HG02885 (cell line): ENCODE measurements around the gene MAD1L1.
A peak's percentile ranks its signal among the peaks of the same experiment; 100 is the strongest.

Source experiments
- ATAC-seq: cut with Tn5 transposase; IDR thresholded peaks from one replicate; pipeline ENCODE4 v1.9.1; 2021; ENCODE audit warnings: mild to moderate bottlenecking; ENCODE audit not compliant: unreplicated experiment, poor library complexity

MAD1L1 gene

GRCh38 chr7:2186166-2186565 lies 46.6 kb downstream of the MAD1L1 start:
- no peak for ATAC-seq

GRCh38 chr7:2185715-2186114 lies 47.0 kb downstream of the MAD1L1 start:
- no peak for ATAC-seq

DNA sequence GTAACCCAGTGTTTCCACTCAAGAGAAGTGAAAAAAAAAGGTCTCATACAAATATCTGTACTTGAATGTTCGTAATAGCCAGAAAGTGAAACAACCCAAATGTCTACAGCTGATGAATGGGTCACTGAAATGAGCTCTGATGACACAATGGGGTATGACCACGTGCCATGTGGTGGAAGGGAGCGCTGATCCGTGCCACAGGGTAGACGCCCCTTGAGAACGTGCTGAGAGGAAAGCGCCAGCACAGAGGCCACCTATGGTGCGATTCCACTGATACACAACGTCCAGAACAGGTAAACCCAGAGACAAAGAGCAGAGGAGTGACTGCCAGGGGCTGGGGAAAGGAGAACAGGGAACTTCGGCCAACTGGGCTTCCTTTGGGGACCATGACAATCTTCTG lies 50.3 kb downstream of the MAD1L1 start:
- ATAC-seq: peak; percentile 88

GRCh38 chr7:2181077-2181854 lies 51.5 kb downstream of the MAD1L1 start:
- peak; percentile 70 for ATAC-seq

GRCh38 chr7:2180081-2180480 lies 52.7 kb downstream of the MAD1L1 start:
- ATAC-seq: no peak

DNA sequence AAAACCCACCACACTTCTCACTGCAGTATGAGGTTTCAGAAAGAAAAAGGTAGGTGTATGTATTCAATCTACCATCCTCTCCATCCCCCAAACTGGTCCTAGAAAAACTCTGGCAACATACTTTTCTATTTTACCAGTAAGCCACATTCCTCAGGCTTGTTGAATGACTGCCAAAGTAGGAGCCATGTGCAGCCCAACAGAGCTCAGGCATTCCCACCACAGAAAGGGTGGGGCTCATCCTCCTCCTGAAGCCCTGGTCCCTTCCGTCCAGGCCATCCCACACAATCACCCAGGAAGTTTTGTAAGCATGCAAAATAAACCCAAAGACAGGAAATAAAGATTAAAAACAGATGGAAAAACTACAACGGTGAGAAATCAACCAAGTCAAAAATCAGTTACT lies 57.2 kb downstream of the MAD1L1 start:
- ATAC-seq: no peak

- no peak for ATAC-seq
Measured at GRCh38 chr7:2175091-2175490, 57.7 kb downstream of the MAD1L1 start.

DNA sequence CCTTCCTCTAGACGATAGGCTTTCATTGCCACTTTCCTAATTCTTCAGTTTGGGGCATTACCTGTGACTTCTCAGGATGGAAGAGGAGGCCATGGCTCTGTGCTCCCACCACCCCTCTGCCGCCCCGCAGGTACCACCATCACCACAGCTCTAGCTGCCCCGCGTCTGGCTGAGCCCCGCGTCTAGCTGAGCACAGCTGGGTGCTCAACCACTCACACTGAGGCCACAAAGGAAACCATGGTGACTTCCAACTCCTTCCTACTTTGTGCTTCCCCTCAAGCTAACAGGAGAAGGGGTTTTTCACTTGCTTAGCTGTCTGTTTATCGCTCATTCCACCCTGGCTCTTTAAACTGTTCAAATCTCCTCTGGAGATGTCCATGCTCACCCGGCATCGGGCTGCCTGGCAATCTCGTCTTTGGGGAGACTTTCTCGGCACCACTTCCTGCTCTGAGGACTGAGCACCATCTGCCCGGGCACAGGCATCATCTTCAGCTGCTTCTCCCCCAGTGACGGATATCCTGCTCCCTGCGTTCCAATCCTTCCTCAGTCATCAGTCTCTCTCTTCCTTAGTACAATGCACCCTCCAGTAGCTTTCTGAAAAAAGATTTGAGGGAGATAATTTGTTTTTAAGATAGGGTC lies 59.4 kb downstream of the MAD1L1 start:
- no peak for ATAC-seq

DNA sequence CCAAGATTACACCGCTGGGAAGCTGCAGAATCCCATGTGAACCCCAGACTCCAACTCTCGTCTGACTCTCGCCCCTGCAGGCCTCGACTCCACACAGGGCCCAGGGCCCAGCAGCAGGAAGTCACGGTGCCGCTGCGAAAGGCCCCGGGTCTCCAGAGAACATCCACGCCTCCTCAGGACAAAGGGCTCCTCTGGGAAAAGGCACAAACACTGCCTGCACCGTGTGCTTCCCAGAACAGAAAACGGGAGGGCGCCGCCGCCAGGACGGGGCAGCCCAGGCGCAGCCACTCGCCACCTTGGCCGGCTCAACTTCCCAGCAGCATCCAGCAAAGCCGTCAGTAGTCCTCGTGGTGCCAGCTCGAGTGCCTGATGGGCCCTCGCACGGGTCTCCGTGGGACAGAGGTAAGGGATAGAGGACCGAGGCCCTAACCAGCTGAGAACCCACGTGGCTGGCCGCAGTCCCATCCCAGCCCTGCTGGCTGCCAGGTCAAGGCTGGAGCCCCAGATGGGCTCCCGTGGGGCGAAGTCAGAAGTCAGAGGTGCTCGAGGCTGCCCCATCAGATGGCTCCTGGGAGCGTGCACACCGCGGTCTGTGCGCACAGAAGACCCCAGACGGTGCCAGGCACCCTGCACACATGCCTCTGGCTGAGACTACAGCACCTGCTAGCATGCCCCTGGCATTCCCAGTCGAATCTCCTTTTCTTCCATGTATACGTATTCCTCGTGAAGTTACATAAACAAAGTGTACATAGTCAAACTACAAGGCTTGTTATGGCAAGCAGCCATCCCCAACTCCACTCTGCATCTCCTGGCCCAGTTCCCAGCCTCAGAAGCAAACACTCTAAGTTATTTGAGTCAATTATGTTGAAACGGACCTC lies 60.2 kb downstream of the MAD1L1 start:
- no peak for ATAC-seq

GRCh38 chr7:2171855-2172254 lies 60.9 kb downstream of the MAD1L1 start:
- ATAC-seq: no peak

DNA sequence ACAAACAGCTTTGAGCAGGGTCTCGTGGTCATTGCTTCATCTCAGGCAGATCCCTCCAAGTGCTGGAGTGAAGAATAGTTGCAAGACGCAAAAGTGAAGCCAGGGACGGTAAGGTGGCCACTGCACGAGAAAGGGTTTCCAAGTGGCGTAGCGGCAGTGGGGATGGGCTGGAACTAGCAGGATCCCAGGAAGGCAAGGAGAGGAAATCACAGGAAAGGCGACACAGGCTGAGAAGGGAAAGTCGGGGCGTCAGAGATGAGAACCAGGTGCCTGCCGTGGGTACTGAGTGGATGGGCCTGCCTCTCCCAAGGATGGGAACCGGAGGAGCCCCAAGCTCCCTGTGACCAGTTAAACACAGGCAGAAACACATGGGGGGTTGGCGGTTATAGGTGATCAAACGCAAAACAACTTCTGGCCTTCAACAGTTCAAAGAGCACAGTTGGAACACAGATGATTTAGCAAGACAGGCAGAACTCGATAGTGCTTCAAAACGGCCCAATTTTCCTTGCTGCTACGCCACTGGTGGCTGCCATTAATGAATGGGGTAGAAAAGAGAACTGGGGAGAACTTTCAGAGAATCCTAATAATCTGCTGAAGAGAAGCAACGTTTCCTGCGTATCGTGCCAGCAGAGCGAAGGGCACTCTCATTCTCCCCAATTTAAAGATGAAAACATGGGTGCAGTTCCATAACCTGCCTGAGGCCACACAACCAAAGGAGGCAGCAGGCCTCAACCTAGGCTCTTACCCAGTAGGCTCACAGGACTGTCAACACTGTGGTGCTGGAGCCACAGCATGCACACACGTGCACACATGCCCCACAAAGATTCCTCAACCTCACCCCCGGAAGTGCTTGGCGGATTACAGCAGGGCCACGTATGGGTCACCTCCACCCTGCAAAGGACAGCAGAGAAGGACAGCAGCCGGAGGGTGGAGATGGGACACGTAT lies 61.9 kb downstream of the MAD1L1 start:
- no peak for ATAC-seq

GRCh38 chr7:2169923-2170575 lies 62.7 kb downstream of the MAD1L1 start:
- no peak for ATAC-seq

GRCh38 chr7:2168615-2169311 lies 64.0 kb downstream of the MAD1L1 start:
- ATAC-seq: no peak

DNA sequence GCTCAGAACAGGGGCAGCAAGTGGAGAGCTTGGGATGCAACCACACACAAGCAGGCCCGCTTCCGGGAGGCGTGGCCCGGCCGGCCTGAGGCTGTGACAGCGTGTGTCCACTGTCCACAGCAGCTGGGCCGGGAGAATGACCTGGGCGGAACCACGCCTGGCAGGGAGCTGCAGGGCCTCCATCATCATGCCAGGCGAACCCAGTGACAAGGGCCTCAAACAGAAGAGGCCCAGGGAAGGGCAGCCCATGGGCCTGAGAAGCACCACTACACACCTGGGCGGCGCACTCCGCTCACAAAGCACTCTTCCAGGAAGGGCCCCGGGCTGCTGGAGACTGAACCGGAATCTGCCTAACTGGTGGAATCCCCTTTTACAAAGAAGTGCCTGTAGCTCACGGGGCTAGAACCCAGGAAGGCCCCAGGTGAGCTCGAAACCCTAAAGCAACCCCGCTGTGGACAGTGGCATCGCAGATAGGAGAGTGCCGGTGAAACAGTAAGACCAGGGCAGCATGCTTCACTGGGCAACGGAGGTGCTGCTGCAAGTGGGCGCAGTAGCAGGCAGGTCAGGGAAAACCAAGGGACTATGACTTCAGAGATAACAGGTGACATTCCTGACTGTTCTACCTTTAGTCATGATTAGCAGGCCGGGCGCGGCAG lies 66.0 kb downstream of the MAD1L1 start:
- no peak for ATAC-seq

GRCh38 chr7:2165610-2166594 lies 66.8 kb downstream of the MAD1L1 start:
- ATAC-seq: peak; percentile 97

- ATAC-seq: no peak
Measured at GRCh38 chr7:2165239-2165609, 67.5 kb downstream of the MAD1L1 start.

DNA sequence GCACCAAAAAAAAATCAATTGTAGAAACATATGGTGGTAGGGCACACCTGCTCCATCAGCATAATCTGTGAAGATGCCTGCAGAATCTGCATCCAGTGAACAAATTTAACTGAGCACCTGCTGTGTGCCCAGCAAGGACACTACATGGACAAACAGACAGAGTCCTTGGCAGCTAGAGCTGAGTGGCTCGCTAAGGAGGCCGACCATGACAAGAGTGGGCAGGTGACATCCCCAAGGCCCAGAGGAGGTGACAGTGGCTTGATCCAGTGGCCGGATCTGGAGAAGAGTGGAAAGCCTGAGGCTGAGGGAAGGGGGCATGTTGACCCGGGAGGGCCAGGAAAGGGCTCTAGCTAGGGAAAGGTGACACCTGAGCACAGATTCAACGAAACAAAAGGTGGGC lies 68.1 kb downstream of the MAD1L1 start:
- no peak for ATAC-seq
